Caco-2 (cell line): ENCODE measurements around the gene BPIFA3. TPM values are rescaled to one million over a fixed set of nuclear protein-coding genes. Genes with fewer than 3 reads are reported as not detected.

Source experiments
- BruUV-seq: library from RNA; stranded (reverse); fragments of 400-500 nt; replicated peaks from 2 replicates; lab custom pipeline; 2021; lab: Mats Ljungman, UMichigan
- CTCF ChIA-PET: fragments of 300-600 bp; sonication (Branson Sonifier 250); formaldehyde crosslinking; loops from one replicate; lab custom pipeline; 2022; ENCODE audit warnings: antibody characterized with exemption; lab: Charles Lee
- POLR2A ChIA-PET: fragments of 300-600 bp; sonication (Branson Sonifier 250); formaldehyde crosslinking; loops from one replicate; lab custom pipeline; 2022; ENCODE audit warnings: antibody characterized with exemption; lab: Charles Lee
- DNase-seq, 2 experiments: peaks; one replicate each; pipeline versions ENCODE4 v3.0.0 to v3.0.0-alpha.2; 2020 to 2022
- H3K27me3 ChIP-seq: replicated peaks from 2 replicates; pipeline ENCODE4 v1.6.0; 2011; ENCODE audit warnings: low read length; ENCODE audit not compliant: control insufficient read depth, insufficient read depth
- H3K36me3 ChIP-seq: 2 replicates; pipeline ENCODE4 v1.5.1; 2011; ENCODE audit warnings: low read length; ENCODE audit not compliant: control insufficient read depth, insufficient read depth
- H3K4me1 ChIP-seq: fragments of 250-450 bp; sonication (Bioruptor Pico); 2 replicates; pipeline ENCODE4 v1.5.1; 2020; ENCODE audit warnings: mild to moderate bottlenecking
- H3K4me3 ChIP-seq: 2 replicates; pipeline ENCODE4 v1.5.1; 2011; ENCODE audit warnings: low read depth, mild to moderate bottlenecking, control low read depth, low read length
- H3K9me3 ChIP-seq: fragments of 250-450 bp; sonication (Bioruptor Pico); 2 replicates; pipeline ENCODE4 v1.5.1; 2020; ENCODE audit warnings: mild to moderate bottlenecking, moderate library complexity
- H3K27ac Mint-ChIP-seq: one replicate; pipeline ENCODE4 v1.8.0; 2022; ENCODE audit warnings: mixed read lengths; ENCODE audit not compliant: unreplicated experiment
- H3K27me3 Mint-ChIP-seq: one replicate; pipeline ENCODE4 v1.8.0; 2022; ENCODE audit warnings: mixed read lengths; ENCODE audit not compliant: insufficient read depth, unreplicated experiment
- H3K36me3 Mint-ChIP-seq: one replicate; pipeline ENCODE4 v1.8.0; 2022; ENCODE audit warnings: mild to moderate bottlenecking, mixed read lengths; ENCODE audit not compliant: insufficient read depth, unreplicated experiment
- H3K4me1 Mint-ChIP-seq: one replicate; pipeline ENCODE4 v1.8.0; 2022; ENCODE audit warnings: low read depth, mixed read lengths; ENCODE audit not compliant: unreplicated experiment
- H3K4me3 Mint-ChIP-seq: one replicate; pipeline ENCODE4 v1.8.0; 2022; ENCODE audit warnings: mild to moderate bottlenecking, moderate library complexity, mixed read lengths; ENCODE audit not compliant: unreplicated experiment
- H3K9me3 Mint-ChIP-seq: one replicate; pipeline ENCODE4 v1.8.0; 2022; ENCODE audit warnings: mixed read lengths; ENCODE audit not compliant: unreplicated experiment
- CTCF ChIP-seq, 2 experiments: fragments of 200-600 bp in 1 of 2; IDR thresholded peaks; 1 replicate in 1 of 2; 2 replicates in 1 of 2; pipeline versions ENCODE4 v1.5.1 to v1.8.0; 2011 to 2022; ENCODE audit warnings: antibody characterized with exemption in 1 of 2, control low read depth in 1 of 2, inconsistent platforms in 1 of 2, low read depth in 1 of 2, low read length in 1 of 2, mild to moderate bottlenecking in 1 of 2, moderate library complexity in 1 of 2; ENCODE audit not compliant: insufficient read depth in 1 of 2, severe bottlenecking in 1 of 2, unreplicated experiment in 1 of 2
- intact Hi-C: fragments of 100-400 bp; cut with micrococcal nuclease; formaldehyde crosslinking; loops from one replicate; pipeline ENCODE4 v1.10.0; 2022; ENCODE audit not compliant: unreplicated experiment
- total RNA-seq: library from RNA; stranded (reverse); gene quantifications from 2 replicates; pipeline ENCODE4 v1.2.3, GENCODE V29; 2022

The BPIFA3 gene
- total RNA-seq, 1 experiment from 2014 or later: not detected

- Mint-ChIP-seq H3K27ac (peak overlapping the region; percentile 84), H3K4me1 (peaks cover 33% of the 10 kb centered on the region), H3K4me3 (no peak overlapping the region), H3K9me3 (peaks cover 1% of the 10 kb centered on the region), H3K27me3 (no peaks in the 10 kb centered on the region), H3K36me3 (no peaks in the 10 kb centered on the region)
- no peak overlapping the region for H3K4me3 ChIP-seq
- ChIA-PET POLR2A (no interaction called here), CTCF (interaction anchor here (1.5 kb wide), 1 partner anchor 82 kb away, joined by 9 read pairs; no protein-coding TSS in a partner anchor)
- DNase-seq: no peak
- peaks cover under 1% of the 10 kb centered on the region; the same call in 1 of the 2 replicates for H3K9me3 ChIP-seq
- no peak for TF ChIP-seq CTCF (IDR thresholded peaks at IDR 0.05; ENCODE audit: insufficient read depth in 1 of 2, low read depth in 1 of 2, low read length in 1 of 2, severe bottlenecking in 1 of 2, unreplicated experiment in 1 of 2)
- intact Hi-C loops: loop anchor here (1.0 kb wide), 3 partner anchors 13 to 82 kb away; no protein-coding TSS in a partner anchor
- no peaks in the 10 kb centered on the region for H3K36me3 ChIP-seq
- peaks cover 33% of the 10 kb centered on the region for H3K4me1 ChIP-seq
- H3K27me3 ChIP-seq: no peaks in the 10 kb centered on the region
- no TSS peak for BruUV-seq
Measured at GRCh38 chr20:33177866-33178265, 39.3 kb upstream of the BPIFA3 start.

GRCh38 chr20:33178726-33179125 lies 38.4 kb upstream of the BPIFA3 start:
- H3K27ac Mint-ChIP-seq: peak overlapping the region; percentile 84
- H3K4me1 Mint-ChIP-seq: peaks cover 33% of the 10 kb centered on the region
- peaks cover 33% of the 10 kb centered on the region for H3K4me1 ChIP-seq
- H3K9me3 ChIP-seq: peaks cover 7% of the 10 kb centered on the region
- BruUV-seq: no TSS peak
- intact Hi-C loops: loop anchor here (1.0 kb wide), 3 partner anchors 13 to 82 kb away; no protein-coding TSS in a partner anchor
- H3K27me3 Mint-ChIP-seq: no peaks in the 10 kb centered on the region
- peak overlapping the region; percentile 35 for H3K4me3 Mint-ChIP-seq
- peaks cover 10% of the 10 kb centered on the region for H3K9me3 Mint-ChIP-seq
- H3K36me3 Mint-ChIP-seq: peaks cover 5% of the 10 kb centered on the region
- CTCF ChIA-PET: interaction anchor here (1.4 to 1.8 kb wide), 3 partner anchors 9 to 83 kb away, joined by 3 to 12 read pairs (median 9); no protein-coding TSS in a partner anchor
- POLR2A ChIA-PET: no interaction called here
- TF ChIP-seq CTCF (IDR thresholded peaks at IDR 0.05; ENCODE audit: insufficient read depth in 1 of 2, low read depth in 1 of 2, low read length in 1 of 2, severe bottlenecking in 1 of 2, unreplicated experiment in 1 of 2): no peak
- DNase-seq: peak; percentile 96 to 100
- H3K4me3 ChIP-seq: no peak overlapping the region
- H3K27me3 ChIP-seq: no peaks in the 10 kb centered on the region
- H3K36me3 ChIP-seq: no peaks in the 10 kb centered on the region

- Histone ChIP-seq H3K4me1 (peaks cover 33% of the 10 kb centered on the region), H3K27me3 (no peaks in the 10 kb centered on the region), H3K4me3 (no peak overlapping the region), H3K36me3 (no peaks in the 10 kb centered on the region), H3K9me3 (peaks cover 7% of the 10 kb centered on the region)
- BruUV-seq: no TSS peak
- Mint-ChIP-seq H3K4me1 (peaks cover 33% of the 10 kb centered on the region), H3K36me3 (peaks cover 5% of the 10 kb centered on the region), H3K27me3 (no peaks in the 10 kb centered on the region), H3K4me3 (no peak overlapping the region), H3K27ac (peak overlapping the region; percentile 84), H3K9me3 (peaks cover 12% of the 10 kb centered on the region)
- ChIA-PET CTCF (interaction anchor here (1.8 kb wide), 1 partner anchor 32 kb away, joined by 12 read pairs; no protein-coding TSS in a partner anchor), POLR2A (no interaction called here)
- intact Hi-C loops: no loop called here
- no peak for DNase-seq
- no peak for TF ChIP-seq CTCF (IDR thresholded peaks at IDR 0.05; ENCODE audit: insufficient read depth in 1 of 2, low read depth in 1 of 2, low read length in 1 of 2, severe bottlenecking in 1 of 2, unreplicated experiment in 1 of 2)
Measured at GRCh38 chr20:33180169-33180568, 37.0 kb upstream of the BPIFA3 start.
